Lung (tissue), 12 donors: Measurements from ENCODE around the gene EZR. TPM values are rescaled to one million over a fixed set of nuclear protein-coding genes. Genes with fewer than 3 reads are reported as not detected.

ENCODE experiments used
- ATAC-seq: fragments of 200-7000 bp; cut with Tn5 transposase; one replicate; pipeline ENCODE4 v1.9.1; 2020; ENCODE audit warnings: moderate number of reproducible peaks; ENCODE audit not compliant: insufficient read depth, low FRiP score
- DNase-seq, 3 donors: peaks; one replicate each; pipeline ENCODE4 v3.0.0-alpha.2; 2013 to 2017
- H3K27ac ChIP-seq, 2 donors: one replicate each; pipeline ENCODE4 v1.5.1; 2013; ENCODE audit warnings: mild to moderate bottlenecking in 2 of 2, moderate library complexity in 2 of 2, control low read depth in 1 of 2, inconsistent platforms in 1 of 2, low read depth in 1 of 2, low read length in 1 of 2
- H3K27me3 ChIP-seq, 3 donors: one replicate each; pipeline ENCODE4 v1.5.1; 2013; ENCODE audit warnings: low read length in 2 of 3; ENCODE audit not compliant: control insufficient read depth in 3 of 3, insufficient read depth in 3 of 3
- H3K36me3 ChIP-seq, 4 donors: one replicate each; pipeline ENCODE4 v1.5.1; 2013; ENCODE audit warnings: low read length in 4 of 4, mild to moderate bottlenecking in 1 of 4, moderate library complexity in 1 of 4; ENCODE audit not compliant: control insufficient read depth in 4 of 4, insufficient read depth in 4 of 4
- H3K4me1 ChIP-seq, 5 donors: one replicate each; pipeline ENCODE4 v1.5.1; 2013; ENCODE audit warnings: low read length in 5 of 5, mild to moderate bottlenecking in 2 of 5, moderate library complexity in 1 of 5; ENCODE audit not compliant: control insufficient read depth in 5 of 5, insufficient read depth in 5 of 5
- H3K4me3 ChIP-seq: one replicate; pipeline ENCODE4 v1.5.1; 2013; ENCODE audit warnings: mild to moderate bottlenecking, control low read depth, moderate library complexity
- H3K9ac ChIP-seq, 2 donors: one replicate each; pipeline ENCODE4 v1.5.1; 2013; ENCODE audit warnings: low read length in 2 of 2, control low read depth in 1 of 2; ENCODE audit not compliant: insufficient read depth in 1 of 2
- H3K9me3 ChIP-seq, 4 donors: one replicate each; pipeline ENCODE4 v1.5.1; 2013; ENCODE audit warnings: low read length in 3 of 4, mild to moderate bottlenecking in 1 of 4, moderate library complexity in 1 of 4; ENCODE audit not compliant: control insufficient read depth in 4 of 4, insufficient read depth in 3 of 4
- WGBS, 2 donors: extraction: QIAGEN DNeasy Blood & Tissue Kit; methylation state at CpG; one replicate each; pipeline ENCODE4 v1.1.7; 2013; 5-methylcytosine and 5-hydroxymethylcytosine counted together
- polyA plus RNA-seq, 2 donors: library from polyadenylated mRNA; stranded (reverse); fragments of 200-250 nt; gene quantifications; one replicate each; pipeline ENCODE4 v1.2.1, GENCODE V29; 2013
- total RNA-seq, 2 donors: library from RNA; depleted of rRNA in 1 of 2; stranded (reverse); fragments of >200 nt in 1 of 2; gene quantifications; one replicate each; pipeline ENCODE4 v1.2.1, GENCODE V29; 2014 to 2021
- TF ChIP-seq, protein P1 (sequence below): IDR thresholded peaks from 2 replicates; pipeline ENCODE4 v1.5.1; 2012; ENCODE audit warnings: mild to moderate bottlenecking; ENCODE audit errors: control extremely low read depth, extremely low read depth
- donor health status: control.
- donor health status: control.
- donor health status: Bipolar disorder and iron deficiency.
- donor health status: healthy.
- donor health status: DM: yes; HTN: yes; CAD: no.

Gene EZR
- total and polyA plus RNA-seq, 4 donors: 168 to 452 (median 198) TPM

DNA sequence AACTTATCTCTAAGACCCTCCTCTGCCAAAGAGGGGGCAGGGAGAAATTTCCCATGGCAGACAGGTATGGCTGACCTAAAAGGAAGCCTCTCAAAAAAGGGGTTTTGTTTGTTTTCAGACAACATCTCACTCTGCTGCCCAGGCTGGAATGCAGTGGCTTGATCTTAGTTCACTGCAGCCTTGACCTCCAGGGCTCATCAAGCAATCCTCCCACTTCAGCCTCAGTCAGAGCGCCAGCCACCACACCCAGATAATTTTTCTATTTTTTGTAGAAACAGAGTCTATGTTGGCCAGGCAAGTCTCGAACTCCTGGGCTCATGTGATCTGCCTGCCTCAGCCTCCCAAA, 3.8 kb downstream of the EZR start:
- whole genome bisulfite sequencing, 2 donors: 54 to 70% methylated on average over 2 of the region's 2 CpGs
- TF ChIP-seq, protein P1, sequence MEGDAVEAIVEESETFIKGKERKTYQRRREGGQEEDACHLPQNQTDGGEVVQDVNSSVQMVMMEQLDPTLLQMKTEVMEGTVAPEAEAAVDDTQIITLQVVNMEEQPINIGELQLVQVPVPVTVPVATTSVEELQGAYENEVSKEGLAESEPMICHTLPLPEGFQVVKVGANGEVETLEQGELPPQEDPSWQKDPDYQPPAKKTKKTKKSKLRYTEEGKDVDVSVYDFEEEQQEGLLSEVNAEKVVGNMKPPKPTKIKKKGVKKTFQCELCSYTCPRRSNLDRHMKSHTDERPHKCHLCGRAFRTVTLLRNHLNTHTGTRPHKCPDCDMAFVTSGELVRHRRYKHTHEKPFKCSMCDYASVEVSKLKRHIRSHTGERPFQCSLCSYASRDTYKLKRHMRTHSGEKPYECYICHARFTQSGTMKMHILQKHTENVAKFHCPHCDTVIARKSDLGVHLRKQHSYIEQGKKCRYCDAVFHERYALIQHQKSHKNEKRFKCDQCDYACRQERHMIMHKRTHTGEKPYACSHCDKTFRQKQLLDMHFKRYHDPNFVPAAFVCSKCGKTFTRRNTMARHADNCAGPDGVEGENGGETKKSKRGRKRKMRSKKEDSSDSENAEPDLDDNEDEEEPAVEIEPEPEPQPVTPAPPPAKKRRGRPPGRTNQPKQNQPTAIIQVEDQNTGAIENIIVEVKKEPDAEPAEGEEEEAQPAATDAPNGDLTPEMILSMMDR: no peak
- peak overlapping the region in 1 of 2 donors; percentile 14 for H3K9ac ChIP-seq
- H3K9me3 ChIP-seq: no peaks in the 10 kb centered on the region
- peaks cover 0 to 11% (median 4%) of the 10 kb centered on the region in 4 donors for H3K36me3 ChIP-seq
- ATAC-seq (no peak), DNase-seq (no peak)
- no peak overlapping the region for H3K4me3 ChIP-seq
- no peaks in the 10 kb centered on the region for H3K27me3 ChIP-seq
- peak overlapping the region in 1 of 2 donors; percentile 51 for H3K27ac ChIP-seq
- H3K4me1 ChIP-seq: peaks cover 6 to 60% (median 22%) of the 10 kb centered on the region in 5 donors

DNA sequence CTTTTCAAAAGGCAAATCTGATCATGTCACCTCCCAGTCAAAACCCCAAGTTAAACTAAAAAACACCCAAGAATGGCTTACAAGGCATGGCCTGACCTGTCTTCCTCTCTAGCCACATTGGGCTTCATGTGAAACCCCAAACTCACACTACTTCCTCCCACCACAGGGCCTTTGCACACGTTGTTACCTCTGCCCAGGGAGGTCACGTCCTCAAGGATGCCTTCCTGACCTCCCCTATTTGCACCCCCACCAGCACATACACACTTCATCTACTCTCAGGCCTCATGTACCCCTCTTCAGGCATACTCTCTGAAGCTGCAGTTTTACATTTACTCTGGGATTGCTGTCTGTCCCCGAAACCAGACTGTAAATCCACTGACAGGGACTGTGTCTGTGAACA, 6.1 kb downstream of the EZR start:
- peaks cover 3 to 13% (median 6%) of the 10 kb centered on the region in 4 donors for H3K36me3 ChIP-seq
- WGBS, 2 donors: 71 to 72% methylated on average over 3 of the region's 3 CpGs
- no peak overlapping the region for H3K9ac ChIP-seq
- H3K27ac ChIP-seq: peak overlapping the region in 1 of 2 donors; percentile 40
- DNase-seq: no peak
- H3K4me1 ChIP-seq: peaks cover 14 to 63% (median 23%) of the 10 kb centered on the region in 5 donors
- H3K27me3 ChIP-seq: no peaks in the 10 kb centered on the region
- no peak overlapping the region for H3K4me3 ChIP-seq
- TF ChIP-seq, protein P1: no peak
- no peaks in the 10 kb centered on the region for H3K9me3 ChIP-seq
- ATAC-seq: no peak

DNA sequence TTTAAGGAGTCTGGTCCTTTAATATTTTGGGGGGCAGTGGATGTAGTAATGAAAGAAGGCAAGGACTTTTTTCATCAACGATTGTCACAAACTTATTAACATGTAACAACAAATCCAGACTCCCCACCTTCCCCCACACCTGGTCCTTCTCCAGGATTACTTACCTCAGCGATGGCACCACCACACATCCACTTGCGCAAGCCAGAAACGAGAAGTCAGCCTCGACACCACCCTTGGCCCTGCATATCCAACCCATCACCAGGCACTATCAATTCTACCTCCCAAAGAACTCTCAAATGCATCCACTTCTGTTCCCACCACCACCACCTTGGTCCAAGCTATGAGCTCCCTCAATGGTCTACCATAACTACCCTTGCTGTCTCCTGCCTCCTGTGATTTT, 6.6 kb downstream of the EZR start:
- Histone ChIP-seq H3K4me3 (no peak overlapping the region), H3K9ac (no peak overlapping the region), H3K36me3 (peaks cover 3 to 13% (median 7%) of the 10 kb centered on the region in 4 donors), H3K27me3 (no peaks in the 10 kb centered on the region), H3K9me3 (no peaks in the 10 kb centered on the region), H3K27ac (peak overlapping the region in 1 of 2 donors; percentile 40), H3K4me1 (peaks cover 14 to 62% (median 23%) of the 10 kb centered on the region in 5 donors)
- DNase-seq: no peak
- WGBS, 2 donors: 46 to 58% methylated on average over 5 of the region's 5 CpGs
- TF ChIP-seq, protein P1: no peak
- ATAC-seq: no peak
